Effector CD8-positive, alpha-beta T cell (primary cell): ENCODE data around the gene CROCC2.

ENCODE experiments used
- DNase-seq: peaks from one replicate; lab custom pipeline; 2025; lab: John Stamatoyannopoulos, UW

CROCC2 gene

GRCh38 chr2:240998995-240999791 is 93.1 kb downstream of the CROCC2 start:
- no peak for DNase-seq

DNA sequence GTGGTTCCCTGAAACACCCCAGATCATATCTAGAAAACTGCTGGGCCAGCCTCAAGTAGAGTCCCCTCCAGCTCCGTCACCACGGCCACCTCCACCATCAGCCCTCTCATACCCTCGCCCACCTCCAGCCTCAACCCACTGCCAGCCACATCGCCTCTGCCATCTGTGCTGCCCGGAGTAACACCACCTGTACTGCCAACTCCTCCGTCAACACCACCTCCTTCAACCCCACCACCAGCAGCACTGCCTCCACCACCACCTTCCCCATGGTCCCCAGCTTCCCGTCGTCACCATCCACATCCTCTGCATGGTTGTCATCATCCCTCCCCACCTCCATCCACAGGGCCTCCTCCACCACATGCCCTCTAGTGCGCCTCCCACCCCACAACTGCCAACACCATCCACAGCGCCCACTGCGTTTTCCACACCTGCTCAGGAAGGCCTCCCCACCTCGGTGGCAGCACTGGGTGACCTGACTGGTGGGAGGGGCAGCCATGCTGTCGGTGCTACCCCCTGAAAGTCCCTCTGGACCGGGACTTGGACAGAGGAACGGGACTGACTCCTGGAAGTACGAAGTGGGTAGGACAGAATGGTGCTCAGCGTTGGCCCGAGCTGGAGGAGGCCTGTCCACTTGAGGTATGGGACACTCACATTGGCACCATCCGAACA is 93.9 kb downstream of the CROCC2 start:
- DNase-seq = no peak

DNA sequence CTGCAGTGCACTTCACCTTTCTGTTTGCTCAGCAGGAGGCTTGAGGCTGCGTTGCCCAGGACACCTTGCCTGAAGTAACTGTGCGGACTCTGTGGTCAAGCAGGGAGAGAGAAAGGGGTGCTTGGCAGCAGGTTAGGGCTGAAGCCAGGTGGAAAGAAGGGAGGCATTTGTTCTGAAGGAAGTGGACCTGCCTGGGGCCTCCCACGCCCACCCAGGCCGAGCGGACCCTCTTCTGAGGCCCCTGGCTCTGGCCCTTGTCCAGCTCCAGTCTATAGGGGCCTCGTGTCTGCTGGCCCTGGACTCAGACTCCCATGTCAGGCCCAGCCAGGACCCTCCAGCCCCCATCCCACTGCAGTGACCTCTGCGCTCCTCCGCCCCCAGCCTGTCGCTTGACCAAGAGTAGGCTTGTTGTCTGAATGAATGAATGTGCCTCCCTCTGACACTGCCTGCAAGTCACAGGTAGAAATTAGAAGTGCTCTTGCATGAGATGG is 94.7 kb downstream of the CROCC2 start:
- no peak for DNase-seq

GRCh38 chr2:241001413-241002274 is 95.5 kb downstream of the CROCC2 start:
- no peak for DNase-seq

GRCh38 chr2:241002275-241003046 is 96.3 kb downstream of the CROCC2 start:
- DNase-seq = no peak

GRCh38 chr2:241003047-241003360 is 96.9 kb downstream of the CROCC2 start:
- no peak for DNase-seq

- no peak for DNase-seq
Observed at GRCh38 chr2:241003369-241003768, 97.2 kb downstream of the CROCC2 start.

GRCh38 chr2:241003830-241004564 is 97.9 kb downstream of the CROCC2 start:
- DNase-seq = no peak

GRCh38 chr2:241005569-241005968 is 99.4 kb downstream of the CROCC2 start:
- no peak for DNase-seq

DNA sequence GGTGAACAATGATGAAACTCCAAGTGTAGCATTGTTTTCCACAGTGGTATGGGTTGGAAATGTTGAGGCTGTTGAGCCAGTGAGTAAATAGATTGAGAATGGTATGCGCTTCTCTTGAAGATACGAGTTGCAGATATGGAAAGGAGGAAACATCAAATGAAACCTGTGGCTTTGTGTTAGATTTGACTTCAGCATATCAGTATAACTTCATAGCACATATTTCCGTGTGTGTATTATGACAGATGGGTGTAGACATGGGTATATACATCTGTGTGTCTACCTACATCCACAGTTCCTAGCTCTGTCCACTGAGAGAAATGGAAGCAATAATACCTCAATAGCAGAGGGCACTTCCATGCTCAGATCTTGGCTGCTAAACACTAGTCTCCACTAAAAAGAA is 100.3 kb downstream of the CROCC2 start:
- DNase-seq = no peak

DNA sequence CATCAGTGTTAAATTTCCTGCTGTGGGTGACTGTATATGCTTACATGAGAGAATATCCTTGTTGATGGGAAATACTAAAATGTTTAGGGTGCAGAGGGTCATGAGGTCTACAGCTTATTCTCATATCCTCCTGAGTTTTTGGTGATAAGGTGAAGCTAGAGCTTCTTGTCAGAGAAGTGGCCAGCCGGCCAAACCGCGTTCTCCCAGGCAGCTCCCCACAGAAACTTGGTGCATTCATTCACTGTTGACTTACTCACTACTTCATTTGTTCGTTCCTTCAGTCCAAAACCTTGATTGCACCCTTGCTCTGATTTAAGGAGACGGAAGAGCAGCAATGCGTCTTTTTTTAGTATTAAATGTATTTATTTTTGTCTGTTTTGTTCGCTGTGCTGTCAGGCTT is 101.0 kb downstream of the CROCC2 start:
- no peak for DNase-seq

GRCh38 chr2:241007880-241008710 is 102.0 kb downstream of the CROCC2 start:
- DNase-seq = no peak

DNA sequence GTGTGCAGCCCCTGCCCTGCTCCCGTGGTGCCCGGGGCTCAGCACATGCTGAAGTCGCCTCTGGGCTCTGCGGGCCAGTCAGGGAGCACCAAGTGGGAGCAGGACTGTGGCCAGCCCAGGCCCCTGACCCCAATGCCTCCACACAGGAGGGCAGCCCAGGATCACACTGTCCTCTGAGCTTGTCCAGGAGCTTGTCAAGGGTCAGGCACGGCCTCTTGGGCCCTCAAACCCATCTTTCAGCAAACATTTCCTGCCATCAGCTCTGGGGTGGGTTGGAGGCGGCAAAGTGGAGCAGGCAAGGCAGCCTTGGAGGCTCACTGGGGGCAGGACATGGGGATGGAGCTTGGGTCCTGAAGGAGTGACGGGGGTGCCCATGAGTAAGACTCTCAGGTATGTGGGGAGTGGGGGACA is 102.6 kb downstream of the CROCC2 start:
- no peak for DNase-seq

- no peak for DNase-seq
Observed at GRCh38 chr2:241009191-241009590, 103.1 kb downstream of the CROCC2 start.

GRCh38 chr2:241009601-241010530 is 103.7 kb downstream of the CROCC2 start:
- peak; percentile 42 for DNase-seq

DNA sequence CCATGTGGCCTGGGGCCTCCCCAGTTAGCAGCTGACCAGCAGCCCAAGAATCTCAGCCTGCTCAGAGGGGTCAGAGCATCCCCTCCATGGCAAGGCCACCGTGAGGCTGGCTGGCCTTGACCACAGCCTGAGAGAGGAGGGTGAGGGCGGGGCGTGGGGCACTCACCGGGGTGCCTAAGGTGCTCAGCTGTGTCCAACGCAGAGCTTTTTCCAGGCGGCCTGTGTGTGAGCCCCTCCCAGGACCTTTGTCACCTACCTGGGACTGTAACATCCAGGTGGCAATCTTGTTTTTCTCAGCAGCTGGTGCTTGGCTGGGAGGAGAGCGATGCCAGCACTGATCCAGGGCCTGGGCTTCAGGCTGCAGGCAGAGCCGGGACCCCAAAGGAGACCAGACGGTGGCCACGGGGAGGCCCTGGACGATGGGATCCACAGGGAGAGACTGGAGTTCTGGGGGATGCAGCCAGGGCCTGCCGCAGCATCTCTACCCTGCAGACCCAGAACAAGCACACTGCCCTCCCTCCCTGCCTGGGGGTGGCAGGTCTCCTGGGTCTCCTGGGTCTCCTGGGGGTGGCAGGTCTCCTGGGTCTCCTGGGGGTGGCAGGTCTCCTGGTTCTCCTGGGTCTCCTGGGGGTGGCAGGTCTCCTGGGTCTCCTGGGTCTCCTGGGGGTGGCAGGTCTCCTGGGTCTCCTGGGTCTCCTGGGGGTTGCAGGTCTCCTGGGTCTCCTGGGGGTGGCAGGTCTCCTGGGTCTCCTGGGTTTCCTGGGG is 104.6 kb downstream of the CROCC2 start:
- no peak for DNase-seq

DNA sequence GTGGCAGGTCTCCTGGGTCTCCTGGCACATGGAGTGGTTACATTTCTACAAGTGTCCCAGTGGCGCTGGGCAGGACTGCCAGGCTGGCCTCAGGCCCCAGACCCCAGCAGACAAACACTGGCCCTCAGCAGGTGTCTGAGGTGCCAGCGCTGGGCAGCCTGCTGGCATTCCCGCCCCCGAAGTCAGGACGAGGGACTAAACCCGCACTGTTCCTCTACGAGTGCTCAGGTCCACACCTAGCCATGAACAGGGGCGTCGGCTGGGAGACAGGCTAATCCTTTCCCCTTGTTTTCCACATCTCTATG is 105.1 kb downstream of the CROCC2 start:
- no peak for DNase-seq

DNA sequence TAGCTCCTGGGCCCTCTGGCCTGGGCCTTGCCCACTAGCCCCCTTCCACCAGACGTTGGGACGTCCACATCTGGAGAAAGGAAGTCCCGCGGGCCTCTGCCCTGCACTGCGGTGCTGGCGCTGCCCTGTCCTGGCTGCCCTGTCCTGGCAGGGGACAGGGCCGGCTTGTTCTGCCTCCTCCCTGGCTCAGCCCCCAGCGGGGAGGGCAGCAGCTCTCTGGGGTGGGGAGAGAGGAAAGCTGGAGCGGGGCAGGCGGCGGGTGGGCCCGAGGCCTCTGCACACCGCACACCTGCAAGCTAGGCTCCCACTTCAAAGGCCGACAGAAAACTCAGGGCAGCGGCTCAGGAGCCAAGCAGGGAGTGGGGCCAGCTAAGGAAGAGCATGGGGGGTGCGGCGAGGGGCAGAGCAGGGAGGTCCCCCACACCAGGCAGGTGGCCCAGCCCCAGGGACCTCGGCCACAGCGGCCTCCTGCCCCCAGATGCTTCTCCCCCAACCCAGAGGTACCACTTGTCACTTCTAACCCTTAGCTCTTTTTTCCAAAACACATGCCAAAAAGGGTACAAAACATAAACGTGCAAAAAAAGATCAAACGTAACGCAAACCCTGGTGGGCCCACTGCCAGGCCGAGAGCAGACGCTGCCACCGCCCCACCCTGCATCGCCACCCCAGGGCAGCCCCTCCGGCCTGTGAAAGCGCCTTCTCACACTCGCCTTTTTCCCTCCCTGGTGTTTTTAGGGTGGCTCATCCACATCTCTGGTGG is 105.8 kb downstream of the CROCC2 start:
- DNase-seq = peak; percentile 22
